GM10266 (cell line): ENCODE measurements around the gene KNL1.
"Not testable (repeated sequence)": the region's sequence is repeated elsewhere in the genome, so short reads cannot be mapped to it uniquely, and the experiment has no call there.

Experiments
- DNase-seq: peaks from one replicate; pipeline ENCODE4 v3.0.0; 2012; ENCODE audit errors: extremely low spot score
- TF ChIP-seq, protein P1 (sequence below): IDR thresholded peaks from 2 replicates; pipeline ENCODE4 v1.5.1; 2012; ENCODE audit warnings: mild to moderate bottlenecking, low read depth; ENCODE audit not compliant: control insufficient read depth, insufficient read depth; ENCODE audit errors: missing control alignments

The KNL1 gene

DNA sequence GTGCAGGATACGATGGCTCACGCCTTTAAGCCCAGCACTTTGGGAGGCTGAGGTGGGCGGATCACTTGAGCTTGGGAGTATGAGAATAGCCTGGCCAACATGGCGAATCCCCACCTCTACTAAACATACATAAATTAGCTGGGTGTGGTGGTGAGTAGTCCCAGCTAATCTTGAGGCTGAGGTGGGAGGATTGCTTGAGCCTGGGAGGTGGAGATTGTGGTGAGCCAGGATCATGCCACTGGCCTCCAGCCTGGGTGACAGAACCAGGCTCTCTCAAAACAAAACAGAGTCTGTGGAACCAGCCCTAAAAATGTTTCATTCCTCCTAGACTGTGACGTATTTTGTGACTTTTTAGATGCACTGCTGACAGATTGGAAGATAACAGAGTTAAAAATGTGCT lies 66.6 kb downstream of the KNL1 start:
- TF ChIP-seq, protein P1, sequence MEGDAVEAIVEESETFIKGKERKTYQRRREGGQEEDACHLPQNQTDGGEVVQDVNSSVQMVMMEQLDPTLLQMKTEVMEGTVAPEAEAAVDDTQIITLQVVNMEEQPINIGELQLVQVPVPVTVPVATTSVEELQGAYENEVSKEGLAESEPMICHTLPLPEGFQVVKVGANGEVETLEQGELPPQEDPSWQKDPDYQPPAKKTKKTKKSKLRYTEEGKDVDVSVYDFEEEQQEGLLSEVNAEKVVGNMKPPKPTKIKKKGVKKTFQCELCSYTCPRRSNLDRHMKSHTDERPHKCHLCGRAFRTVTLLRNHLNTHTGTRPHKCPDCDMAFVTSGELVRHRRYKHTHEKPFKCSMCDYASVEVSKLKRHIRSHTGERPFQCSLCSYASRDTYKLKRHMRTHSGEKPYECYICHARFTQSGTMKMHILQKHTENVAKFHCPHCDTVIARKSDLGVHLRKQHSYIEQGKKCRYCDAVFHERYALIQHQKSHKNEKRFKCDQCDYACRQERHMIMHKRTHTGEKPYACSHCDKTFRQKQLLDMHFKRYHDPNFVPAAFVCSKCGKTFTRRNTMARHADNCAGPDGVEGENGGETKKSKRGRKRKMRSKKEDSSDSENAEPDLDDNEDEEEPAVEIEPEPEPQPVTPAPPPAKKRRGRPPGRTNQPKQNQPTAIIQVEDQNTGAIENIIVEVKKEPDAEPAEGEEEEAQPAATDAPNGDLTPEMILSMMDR = no peak
- no peak for DNase-seq

GRCh38 chr15:40664909-40665308 lies 70.9 kb downstream of the KNL1 start:
- TF ChIP-seq, protein P1 = no peak
- DNase-seq = no peak

DNA sequence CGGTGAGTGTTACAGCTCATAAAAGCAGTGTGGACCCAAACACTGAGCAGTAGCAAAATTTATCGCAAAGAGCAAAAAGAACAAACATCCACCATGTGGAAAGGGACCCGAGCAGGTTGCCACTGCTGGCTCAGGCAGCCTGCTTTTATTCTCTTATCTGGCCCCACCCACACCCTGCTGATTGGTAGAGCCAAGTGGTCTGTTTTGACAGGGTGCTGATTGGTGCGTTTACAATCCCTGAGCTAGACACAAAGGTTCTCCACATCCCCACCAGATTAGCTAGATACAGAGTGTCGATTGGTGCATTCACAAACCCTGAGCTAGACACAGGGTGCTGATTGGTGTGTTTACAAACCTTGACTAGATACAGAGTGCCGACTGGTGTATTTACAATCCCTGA lies 82.2 kb downstream of the KNL1 start:
- not testable (repeated sequence) for DNase-seq

DNA sequence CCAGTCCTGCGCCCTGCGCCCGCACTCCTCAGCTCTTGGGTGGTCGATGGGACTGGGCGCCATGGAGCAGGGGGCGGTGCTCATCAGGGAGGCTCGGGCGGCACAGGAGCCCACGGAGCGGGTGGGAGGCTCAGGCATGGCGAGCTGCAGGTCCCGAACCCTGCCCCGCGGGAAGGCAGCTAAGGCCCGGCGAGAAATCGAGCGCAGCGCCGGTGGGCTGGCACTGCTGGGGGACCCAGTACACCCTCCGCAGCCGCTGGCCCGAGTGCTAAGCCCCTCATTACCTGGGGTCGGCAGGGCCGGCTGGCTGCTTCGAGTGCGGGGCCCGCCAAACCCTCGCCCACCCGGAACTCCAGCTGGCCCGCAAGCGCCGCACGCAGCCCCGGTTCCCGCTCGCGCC lies 82.9 kb downstream of the KNL1 start:
- not testable (repeated sequence) for DNase-seq

GRCh38 chr15:40680151-40680550 lies 86.1 kb downstream of the KNL1 start:
- no peak for DNase-seq

GRCh38 chr15:40680959-40681358 lies 86.9 kb downstream of the KNL1 start:
- not testable (repeated sequence) for DNase-seq

More at GRCh38 chr15:40680151-40680550, 86.1 kb downstream of the KNL1 start:
- TF ChIP-seq, protein P1 = no peak

DNA sequence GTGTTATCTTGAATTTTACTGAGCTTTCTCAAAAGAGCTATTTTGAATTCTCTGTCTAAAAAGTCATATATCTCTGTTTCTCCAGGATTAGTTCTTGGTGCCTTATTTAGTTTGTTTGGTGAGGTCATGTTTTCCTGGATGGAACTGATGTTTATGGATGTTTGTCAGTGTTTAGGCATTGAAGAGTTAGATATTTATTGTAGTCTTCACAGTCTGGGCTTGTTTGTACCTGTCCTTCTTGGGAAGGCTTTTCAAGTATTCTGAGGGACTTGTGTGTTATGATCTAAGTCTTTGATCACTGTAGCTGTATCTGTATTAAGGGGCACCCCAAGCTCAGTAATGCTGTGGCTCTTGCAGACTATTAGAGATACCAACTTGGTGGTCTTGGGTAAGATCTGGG lies 90.3 kb downstream of the KNL1 start:
- TF ChIP-seq, protein P1 = no peak

DNA sequence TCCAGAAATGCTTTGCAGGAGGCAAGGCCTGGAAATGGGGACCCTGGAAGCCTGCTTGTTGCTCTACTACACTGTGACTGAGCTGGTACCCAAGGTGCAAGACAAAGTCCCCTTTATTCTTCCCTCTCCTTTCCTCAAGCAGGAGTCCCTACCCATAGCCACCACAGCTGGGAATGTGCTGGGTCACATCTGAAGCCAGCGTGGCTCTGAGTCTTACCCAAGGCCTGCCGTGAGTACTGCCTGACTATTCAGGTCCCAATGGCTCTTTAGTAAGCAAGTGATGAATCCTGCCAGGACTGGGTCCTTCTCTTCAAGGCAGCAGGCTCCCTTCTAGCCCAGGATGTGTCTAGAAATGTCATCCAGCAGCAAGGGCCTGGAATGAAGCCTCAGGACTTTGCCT lies 91.3 kb downstream of the KNL1 start:
- TF ChIP-seq, protein P1 = no peak
- DNase-seq = no peak

More for the DNA sequence above, 90.3 kb downstream of the KNL1 start:
- DNase-seq = no peak

DNA sequence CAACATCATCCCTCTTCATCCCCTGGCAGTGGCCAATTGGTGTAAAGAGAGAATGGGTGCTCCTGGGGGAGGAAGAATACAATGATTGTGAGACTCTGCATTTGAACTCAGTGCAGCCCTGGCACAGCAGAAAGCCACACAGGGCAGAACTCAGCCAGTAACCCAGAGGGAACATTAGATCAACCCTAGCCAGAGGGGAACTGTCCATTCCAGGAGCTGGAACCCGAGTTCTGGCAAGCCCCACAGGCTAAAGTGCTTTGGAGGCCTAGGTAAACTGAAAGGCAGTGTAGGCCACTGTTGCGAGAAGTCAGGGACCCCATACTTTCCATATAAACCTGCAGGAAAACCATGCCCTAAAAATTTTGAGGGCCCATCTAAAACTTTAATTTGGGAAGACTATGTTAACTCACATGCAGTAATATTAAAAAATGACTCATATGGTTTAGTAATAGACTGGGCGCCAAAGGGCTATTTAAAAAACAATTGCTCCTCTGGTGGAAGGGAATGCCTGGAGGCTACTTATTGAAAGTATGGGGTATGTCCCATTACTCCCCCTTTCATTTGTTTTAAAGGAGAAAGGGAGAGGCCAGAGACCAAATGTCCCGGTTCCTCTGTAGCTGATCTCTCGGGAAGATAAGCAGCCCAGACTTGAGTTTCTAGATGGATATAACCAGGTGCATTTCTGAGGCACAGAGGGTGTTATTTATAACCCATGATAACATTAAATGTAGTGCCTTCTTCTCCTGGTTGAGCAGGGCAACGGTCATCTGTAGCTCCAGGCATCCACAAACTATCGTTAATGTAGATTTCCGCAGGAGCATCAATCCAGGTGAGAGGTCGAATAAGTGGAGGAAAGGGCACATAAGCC lies 95.1 kb downstream of the KNL1 start:
- TF ChIP-seq, protein P1 = no peak
- DNase-seq = no peak
